HG03378 (cell line): ENCODE data around the gene TRIML1.
"Not testable (repeated sequence)": the region's sequence is repeated elsewhere in the genome, so short reads cannot be mapped to it uniquely, and the experiment has no call there.

Experiments
- ATAC-seq: cut with Tn5 transposase; IDR thresholded peaks from one replicate; pipeline ENCODE4 v1.9.1; 2021; ENCODE audit warnings: mild to moderate bottlenecking, moderate library complexity; ENCODE audit not compliant: unreplicated experiment

The TRIML1 gene

DNA sequence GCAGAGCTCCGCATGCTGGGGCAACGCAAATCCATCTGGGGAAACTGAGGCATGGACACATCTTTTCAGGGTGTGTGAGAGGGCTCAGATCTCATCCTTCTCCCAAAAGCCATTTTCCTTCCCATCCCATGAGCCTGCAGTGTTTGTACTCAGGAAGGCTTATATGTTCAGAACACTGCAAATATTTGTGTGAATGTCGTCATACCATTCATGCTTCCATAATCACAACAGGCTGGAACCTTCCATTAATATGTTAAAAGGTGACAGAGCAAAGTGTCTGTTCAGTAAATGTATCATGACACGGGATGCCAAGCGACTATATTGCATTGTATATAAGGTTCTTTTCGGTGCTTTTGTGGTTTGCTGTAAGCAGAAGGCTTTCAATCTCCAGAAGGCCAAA, 8.5 kb downstream of the TRIML1 start:
- ATAC-seq: no peak

GRCh38 chr4:188154668-188155405, 15.6 kb downstream of the TRIML1 start:
- no peak for ATAC-seq

DNA sequence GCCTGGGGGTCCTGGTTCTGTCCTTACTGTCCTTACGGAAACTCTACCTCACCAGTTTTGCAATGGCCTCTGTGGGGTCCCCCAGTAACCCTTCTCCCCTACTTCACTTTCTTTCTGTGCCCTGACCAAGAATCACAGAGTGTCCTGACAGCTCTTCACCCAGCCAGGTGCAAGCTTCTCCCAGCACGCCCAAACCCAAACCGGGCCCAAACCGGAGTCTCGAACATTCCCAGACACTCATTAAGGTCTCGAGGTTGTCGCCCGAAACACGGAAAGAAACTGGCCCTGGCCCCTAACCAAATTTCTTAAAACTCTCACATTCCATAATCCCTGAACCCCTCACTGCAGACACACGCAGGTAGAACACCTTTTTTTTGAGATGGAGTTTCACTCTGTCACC, 19.1 kb downstream of the TRIML1 start:
- no peak for ATAC-seq

DNA sequence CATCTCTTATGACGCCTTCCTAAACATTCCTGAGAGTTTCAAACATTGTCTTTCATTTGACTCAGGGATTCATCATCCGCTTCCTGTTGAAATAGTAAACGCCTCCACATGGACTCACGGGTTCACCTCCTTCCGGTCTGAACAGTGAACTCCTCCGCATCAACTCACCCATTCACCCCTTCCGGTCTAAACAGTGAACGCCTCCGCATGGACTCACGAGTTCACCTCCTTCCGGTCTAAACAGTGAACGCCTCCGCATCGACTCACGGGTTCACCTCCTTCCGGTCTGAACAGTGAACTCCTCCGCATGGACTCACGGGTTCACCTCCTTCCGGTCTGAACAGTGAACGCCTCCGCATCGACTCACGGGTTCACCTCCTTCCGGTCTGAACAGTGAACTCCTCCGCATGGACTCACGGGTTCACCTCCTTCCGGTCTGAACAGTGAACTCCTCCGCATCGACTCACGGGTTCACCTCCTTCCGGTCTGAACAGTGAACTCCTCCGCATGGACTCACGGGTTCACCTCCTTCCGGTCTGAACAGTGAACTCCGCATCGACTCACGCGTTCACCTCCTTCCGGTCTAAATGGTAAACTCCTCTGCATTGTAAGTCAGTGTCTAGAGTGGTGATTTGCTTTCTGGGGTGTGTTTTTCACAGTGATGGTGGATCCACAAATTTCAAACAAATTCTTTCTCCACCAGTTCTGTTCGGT, 20.4 kb downstream of the TRIML1 start:
- not testable (repeated sequence) for ATAC-seq

DNA sequence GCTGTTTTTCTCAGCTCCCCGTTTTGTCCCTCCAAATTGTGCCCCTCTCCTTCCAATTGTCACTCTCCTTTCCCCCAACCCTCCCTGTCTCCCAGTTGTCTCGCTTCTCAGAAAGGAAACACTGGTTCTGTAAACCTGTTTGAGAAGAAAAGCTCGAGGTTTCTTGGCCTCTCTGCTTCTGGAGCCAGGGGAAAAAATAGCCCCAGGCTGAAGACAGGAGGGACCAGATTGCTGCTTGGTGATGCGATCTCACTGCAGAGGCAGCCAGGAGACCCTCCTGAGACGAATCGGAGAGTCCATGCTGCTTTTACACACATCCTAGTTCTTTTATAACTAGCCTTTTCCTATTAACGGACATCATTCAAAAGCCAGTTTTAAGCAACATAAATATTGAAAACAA, 21.2 kb downstream of the TRIML1 start:
- ATAC-seq: no peak

GRCh38 chr4:188161167-188161566, 21.9 kb downstream of the TRIML1 start:
- ATAC-seq: no peak

GRCh38 chr4:188162698-188163097, 23.5 kb downstream of the TRIML1 start:
- no peak for ATAC-seq

GRCh38 chr4:188168726-188169373, 29.6 kb downstream of the TRIML1 start:
- ATAC-seq: no peak

DNA sequence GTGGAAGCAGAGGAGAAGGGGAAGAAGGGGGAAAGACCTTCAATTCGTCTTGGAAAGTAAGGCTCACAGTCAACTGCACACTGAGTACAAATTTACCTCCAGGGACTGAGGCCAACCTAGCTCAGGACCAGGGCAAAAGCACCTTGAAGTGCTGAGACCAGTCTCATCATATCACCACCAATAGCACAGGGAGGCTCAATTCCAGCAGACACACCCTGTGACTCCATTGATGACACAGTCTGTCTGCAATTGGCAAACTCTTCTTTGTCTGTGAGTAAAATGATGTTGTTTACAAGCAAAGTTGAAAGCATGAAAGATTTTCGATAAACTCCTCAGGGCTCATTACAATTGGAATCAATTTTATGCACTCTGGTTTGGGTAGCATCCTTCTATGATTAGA, 32.3 kb downstream of the TRIML1 start:
- ATAC-seq: no peak

DNA sequence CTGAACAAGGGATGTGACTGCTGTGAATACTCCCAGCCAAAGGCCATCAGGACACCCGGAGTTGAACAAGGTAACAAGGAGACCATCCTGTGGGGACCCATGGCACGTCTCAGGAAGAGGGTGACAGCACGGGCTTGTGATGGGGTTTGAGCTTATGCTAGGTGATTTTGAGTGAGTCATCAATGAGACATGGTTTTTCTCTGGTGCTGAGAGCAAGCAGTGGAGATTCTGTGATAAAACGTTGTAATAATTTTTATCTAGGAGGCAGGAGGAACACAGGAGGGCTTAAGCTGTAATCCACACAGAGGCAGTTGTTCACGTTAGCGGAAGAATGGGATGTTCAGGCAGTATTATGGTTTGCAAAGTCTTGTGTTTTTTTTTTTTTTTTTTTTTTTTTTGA, 36.0 kb downstream of the TRIML1 start:
- no peak for ATAC-seq

DNA sequence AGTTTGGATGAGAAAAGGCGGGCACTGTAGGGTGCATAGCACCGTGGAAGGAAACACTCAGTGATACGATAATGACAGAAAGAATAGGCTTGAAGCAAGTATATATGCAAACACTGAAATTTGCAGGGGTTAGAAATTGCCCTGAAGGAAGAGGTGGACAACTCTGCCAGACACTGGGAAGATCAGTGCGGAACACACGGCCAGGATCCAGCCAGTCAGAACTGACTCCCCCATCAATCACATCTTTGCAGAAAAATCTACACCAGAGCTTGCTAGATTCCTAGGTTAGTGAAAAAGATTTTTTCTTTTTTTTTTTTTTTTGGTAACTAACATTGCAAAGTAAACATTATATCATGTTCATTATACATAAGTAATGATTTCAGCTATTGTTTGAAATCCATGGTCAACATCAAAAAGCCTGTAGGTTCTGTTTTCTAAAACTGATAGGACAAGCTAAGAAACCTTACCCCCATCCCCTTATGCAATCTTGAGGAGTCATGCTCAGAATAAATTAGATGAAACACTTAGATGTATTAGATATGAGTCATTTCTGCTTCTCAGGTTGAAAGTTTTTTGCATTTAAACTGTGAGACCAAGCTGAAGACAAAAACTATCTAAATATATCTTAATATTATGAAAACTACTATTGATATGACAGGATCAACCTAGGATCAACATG, 38.9 kb downstream of the TRIML1 start:
- no peak for ATAC-seq

- no peak for ATAC-seq
These were observed 39.6 kb downstream of the TRIML1 start for GRCh38 chr4:188178806-188179205.

GRCh38 chr4:188187106-188187505, 47.9 kb downstream of the TRIML1 start:
- no peak for ATAC-seq

DNA sequence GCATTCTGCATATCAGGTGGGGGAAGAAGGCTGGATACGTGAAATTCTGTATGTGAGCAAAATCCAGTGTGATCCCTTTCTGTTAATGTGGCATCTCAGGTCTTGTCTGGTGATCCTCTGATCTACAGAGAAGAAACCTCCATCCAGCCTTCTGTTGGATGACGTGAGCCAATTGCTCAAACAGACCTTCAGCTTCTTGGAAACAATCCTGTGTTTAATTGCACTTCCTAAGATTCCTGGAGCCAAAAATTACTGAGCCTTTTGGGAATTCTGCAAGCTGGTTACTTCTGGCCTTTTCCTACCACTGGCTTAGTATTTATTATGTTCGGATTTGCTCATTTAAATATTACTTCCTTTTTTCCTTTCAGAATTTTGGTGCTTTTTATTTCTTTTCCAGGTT, 51.2 kb downstream of the TRIML1 start:
- no peak for ATAC-seq

- ATAC-seq: no peak
These were observed 55.2 kb downstream of the TRIML1 start for GRCh38 chr4:188194421-188194820.

DNA sequence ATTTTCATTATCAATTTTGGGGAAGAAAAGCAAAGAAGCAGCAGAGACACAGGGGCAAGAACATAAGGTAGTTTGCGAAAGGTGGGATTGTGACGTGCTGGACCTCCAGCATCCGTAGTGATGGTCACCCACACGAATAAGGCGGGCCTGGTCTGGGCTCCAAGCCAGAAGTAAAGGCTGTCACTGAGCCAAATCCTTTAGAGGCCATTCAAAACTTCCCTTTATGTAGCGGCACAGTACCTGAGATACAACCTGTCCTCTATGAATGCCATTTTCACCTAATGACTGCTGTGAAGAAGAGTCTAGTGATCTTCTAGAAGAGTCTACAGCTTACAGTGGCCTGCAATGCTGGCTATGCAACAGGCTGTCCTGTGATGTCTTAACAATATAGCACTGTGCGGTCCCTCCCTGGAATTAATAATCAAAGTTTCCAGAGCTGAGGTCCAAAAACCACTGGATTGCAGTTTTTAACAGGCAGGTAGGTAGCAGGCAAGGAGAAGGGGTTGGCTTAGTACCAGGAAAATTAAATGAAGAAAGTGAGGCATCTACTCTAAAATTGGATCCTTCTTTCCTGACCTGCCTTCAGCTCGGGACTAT, 56.2 kb downstream of the TRIML1 start:
- no peak for ATAC-seq

DNA sequence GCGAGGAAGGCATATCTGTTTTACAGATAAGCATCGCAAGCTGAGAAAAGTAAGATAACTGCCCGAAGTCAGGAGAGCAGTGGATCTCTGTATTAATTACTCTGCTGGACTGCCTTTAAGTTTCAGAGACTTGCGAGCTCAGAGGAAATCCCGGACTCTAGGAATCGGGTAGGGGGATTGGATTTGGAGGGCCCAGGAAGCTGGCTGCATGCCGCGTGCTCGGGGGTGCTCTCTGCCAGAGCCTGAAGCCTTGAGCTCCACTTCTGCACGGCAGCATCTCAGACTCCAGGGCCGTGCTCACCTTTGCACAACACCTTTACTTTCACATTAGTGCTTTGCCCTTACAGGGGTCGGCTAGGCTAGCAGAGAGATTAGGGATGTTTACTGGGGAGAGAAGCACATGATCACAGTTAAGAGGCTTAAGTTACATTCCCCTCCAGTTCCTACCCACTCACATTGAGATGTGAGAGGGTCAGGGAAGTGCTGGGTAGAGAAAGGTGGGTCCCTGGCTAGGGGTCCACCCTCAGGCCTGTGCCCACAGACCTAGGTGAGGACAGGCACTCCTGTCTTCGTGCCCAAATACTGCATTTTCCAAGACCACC, 57.0 kb downstream of the TRIML1 start:
- ATAC-seq: no peak
